Kidney glomerular epithelial cell (primary cell): ENCODE measurements around the gene C17orf75.
A peak's percentile ranks its signal among the peaks of the same experiment; 100 is the strongest.
"Not testable (repeated sequence)": the region's sequence is repeated elsewhere in the genome, so short reads cannot be mapped to it uniquely, and the experiment has no call there.

Experiments used
- DNase-seq: peaks from one replicate; lab custom pipeline; 2025; lab: John Stamatoyannopoulos, UW

C17orf75 gene, protein sequence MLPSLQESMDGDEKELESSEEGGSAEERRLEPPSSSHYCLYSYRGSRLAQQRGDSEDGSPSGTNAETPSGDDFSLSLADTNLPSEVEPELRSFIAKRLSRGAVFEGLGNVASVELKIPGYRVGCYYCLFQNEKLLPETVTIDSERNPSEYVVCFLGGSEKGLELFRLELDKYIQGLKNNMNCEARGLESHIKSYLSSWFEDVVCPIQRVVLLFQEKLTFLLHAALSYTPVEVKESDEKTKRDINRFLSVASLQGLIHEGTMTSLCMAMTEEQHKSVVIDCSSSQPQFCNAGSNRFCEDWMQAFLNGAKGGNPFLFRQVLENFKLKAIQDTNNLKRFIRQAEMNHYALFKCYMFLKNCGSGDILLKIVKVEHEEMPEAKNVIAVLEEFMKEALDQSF

GRCh38 chr17:32341857-32342602 is at the start of gene C17orf75:
C17orf75 (minus strand) TSS chr17:32342173; CDS start chr17:32342139, 34 bp downstream.
- DNase-seq = peak; percentile 66

GRCh38 chr17:32388613-32389459 is 46.9 kb upstream of the C17orf75 start:
- DNase-seq = no peak

GRCh38 chr17:32388128-32388527 is 46.2 kb upstream of the C17orf75 start:
- DNase-seq = not testable (repeated sequence)

DNA sequence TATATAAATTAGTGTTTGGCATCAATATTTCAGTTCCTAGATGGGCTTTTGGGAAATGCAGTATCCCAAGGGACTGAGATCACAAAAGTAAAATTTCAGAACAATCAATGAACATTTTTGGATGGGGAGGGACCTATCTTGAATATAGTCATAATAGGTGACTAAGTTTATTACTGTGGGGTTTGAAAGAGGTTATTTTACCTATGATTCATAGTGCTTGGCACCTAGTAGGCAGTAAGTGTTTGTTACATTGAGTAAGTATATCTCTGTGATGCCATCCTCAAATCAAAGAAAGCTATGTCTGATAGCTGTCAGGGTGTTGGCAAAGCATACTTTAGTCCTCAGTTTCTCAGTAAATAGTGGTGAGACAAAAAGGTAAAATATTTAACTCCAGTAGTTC is 44.9 kb upstream of the C17orf75 start:
- DNase-seq = no peak

DNA sequence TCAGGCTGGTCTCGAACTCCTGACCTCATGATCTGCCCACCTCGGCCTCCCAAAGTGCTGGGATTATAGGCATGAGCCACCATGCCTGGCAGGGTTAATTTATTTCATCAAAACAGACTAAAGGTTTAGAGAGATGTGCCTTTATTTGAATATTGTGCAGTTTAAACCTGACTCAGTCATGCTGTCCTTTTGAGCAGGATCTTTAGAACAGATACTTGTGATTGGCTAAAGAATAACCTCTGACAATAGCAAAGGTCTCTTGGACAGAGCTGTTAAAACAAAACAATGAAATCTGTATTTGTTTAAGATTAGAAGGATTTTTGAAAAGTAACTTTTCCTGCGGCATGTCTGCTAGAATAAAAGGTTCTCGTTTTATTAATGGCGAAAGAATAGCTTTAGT is 44.0 kb upstream of the C17orf75 start:
- DNase-seq = no peak

DNA sequence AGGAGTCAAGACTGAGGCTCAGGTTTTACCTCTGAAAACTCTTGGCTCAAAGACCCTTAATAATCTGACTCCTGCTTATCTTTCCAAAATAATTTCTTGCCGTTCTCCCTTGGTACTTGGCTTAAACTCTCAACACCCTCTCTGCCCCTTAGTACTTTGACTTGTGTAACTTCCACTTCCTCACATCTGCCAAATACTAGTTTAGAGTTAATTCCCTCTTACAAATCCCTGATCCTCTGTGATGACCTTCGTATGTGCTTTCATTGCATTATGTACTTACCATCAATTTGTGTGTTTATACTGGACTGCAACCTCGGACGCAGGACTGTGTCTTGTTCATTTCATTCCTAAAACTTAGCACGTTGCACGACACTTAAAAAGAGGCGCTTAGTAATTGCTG is 43.1 kb upstream of the C17orf75 start:
- DNase-seq = no peak

GRCh38 chr17:32383926-32384434 is 42.0 kb upstream of the C17orf75 start:
- DNase-seq = no peak

- DNase-seq = no peak
Measured at GRCh38 chr17:32382526-32383223, 40.7 kb upstream of the C17orf75 start.

DNA sequence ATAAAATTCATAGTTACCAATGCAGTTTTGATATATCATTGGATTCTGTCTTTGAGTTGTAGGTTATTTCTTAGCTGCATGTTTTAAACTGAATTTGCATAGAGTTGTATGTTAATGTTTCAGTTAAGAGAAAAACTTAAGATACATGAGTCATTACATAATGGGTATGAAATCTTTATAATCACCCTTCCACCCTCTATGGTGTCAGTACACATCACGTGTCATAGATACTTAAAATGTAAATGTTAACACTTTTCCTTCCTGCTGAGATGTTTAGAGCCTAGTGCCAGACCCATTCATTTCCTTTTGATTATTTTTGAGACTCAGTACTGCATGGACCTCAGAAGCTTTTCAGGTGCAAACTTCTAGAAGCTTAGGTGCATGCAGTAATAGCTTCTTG is 28.5 kb upstream of the C17orf75 start:
- no peak for DNase-seq

DNA sequence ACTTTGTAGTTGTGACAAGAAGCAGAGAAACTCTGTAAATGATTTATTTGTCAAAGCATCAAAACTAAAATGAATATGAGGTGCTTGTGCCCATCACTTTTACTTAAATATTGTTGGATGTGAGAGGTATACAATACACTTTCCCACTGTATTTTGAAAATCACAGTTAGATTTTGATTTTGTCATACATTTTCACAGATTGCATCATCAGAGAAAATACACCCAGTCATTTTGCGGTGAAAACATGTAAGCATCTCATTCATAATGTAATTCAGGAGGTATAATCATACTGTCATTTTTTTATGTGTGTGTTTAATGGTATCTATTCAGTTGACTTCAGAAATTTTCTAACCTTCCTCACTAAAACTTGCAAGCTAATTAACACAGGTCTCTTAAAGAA is 19.3 kb upstream of the C17orf75 start:
- no peak for DNase-seq

- no peak for DNase-seq
Measured at GRCh38 chr17:32357615-32358014, 15.6 kb upstream of the C17orf75 start.

DNA sequence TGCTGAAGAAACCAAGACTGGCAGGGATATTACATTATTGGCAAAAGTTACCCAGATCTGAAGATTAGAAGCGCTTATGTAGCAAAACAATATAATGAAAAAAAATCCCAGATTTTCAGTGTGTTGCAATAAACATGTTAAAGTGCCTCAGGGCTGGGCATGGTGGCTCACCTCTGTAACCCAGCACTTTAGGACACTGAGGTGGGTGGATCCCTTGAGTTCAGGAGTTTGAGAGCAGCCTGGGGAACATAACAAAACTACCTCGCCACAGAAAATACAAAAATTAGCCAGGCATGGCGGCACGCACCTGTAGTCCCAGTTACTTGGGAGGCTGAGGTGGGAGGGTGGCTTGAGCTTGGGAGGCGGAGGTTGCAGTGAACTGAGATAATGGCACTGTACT is 14.8 kb upstream of the C17orf75 start:
- no peak for DNase-seq

DNA sequence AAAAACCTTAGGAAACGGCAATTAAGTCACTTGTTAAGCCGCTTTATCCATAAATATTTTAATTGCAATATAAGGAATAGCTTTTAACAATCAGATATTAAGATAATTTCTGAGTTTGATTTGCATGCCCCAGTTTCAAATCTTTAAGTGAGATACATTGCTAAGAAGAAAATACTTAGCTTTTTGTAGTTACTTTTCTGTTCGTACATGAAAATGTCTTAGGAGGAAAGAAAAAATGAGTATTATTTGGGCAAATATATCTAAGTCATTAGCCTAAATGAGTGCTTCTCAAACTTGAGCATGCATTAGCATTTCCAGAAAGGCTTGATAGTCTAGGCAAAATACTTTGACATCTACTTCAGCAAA is 14.4 kb upstream of the C17orf75 start:
- no peak for DNase-seq

- DNase-seq = peak; percentile 30
Measured at GRCh38 chr17:32355649-32356377, 13.8 kb upstream of the C17orf75 start.

- DNase-seq = not testable (repeated sequence)
Measured at GRCh38 chr17:32352734-32353133, 10.8 kb upstream of the C17orf75 start.

- peak; percentile 55 for DNase-seq
Measured at GRCh38 chr17:32350666-32351418, 8.9 kb upstream of the C17orf75 start.

DNA sequence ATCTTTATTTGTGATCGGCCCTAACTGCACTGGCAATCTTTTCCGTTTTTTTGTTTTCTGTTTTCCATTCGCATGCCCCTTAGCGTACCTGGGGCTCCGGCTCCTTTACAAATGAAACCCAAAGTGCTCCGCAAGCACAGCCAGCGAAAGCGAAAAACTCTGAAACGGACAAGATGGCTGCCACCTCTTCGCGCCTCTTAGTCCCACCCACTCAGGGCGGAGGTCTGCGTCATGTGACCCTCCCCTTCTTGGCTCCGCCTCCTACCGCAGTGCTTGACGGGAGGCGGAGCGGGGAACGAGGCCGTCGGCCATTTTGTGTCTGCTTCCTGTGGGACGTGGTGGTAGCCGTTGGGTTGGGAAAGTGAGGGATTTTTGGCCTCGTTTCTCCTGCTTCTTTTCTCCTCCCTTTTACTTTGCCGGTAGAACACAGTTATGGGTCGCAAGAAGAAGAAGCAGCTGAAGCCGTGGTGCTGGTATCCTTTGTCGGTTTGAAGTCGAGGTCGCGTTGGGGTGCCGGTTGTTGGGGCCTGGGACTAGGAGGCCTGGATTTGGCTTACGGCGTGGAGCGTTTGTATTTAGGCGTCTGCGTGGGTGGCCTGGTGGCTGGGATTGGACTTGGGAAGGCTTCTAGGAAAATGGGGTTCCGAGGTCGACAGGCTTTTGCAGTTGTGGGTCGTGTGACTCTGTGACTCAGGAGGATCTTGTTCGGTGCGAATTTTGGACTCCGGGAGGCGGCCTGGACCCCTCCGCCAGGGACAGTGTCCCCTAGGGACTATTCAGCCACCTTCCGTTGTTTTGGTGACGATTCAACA is 8.1 kb upstream of the C17orf75 start, which contains the start of gene ZNF207:
ZNF207 (plus strand) TSS at position 304 of the 812 bp plus-strand sequence; CDS start at position 433, 129 bp downstream.
- DNase-seq = peak; percentile 93

DNA sequence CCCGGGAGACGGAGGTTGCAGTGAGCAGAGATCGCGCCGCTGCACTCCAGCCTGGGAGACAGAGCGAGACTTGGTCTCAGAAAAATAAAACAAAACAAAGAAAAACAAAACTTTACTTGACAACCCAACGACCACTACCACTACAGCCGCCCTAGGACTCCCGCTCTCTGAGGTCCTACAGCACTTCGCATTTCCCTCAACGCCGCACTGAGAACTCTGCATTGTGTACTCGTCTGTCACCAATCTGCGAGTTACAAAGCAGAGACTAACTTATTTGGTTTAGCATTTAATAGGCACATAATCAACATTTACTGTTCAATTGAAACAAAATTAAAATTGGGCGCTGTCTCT is 7.5 kb upstream of the C17orf75 start:
- no peak for DNase-seq

DNA sequence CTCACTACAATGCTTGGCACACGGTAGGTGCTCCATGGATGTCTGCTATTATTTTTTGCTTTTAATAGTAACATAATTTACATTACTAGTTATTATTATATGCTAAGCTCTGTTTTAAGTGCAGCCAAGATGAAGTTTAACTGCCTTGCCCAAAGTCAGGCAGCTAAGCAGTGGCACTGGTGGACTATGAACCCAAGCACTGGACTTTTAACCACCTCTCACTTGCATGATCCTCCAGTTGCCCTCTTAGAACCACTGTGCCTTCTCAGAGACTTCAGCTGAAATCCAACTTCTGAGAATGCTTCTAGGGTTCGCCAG is 6.5 kb upstream of the C17orf75 start:
- no peak for DNase-seq
